IMR-90 (cell line): ENCODE results near the gene TNK2. TPM values are rescaled to one million over a fixed set of nuclear protein-coding genes. Genes with fewer than 3 reads are reported as not detected.
"Not testable (repeated sequence)": the region's sequence is repeated elsewhere in the genome, so short reads cannot be mapped to it uniquely, and the experiment has no call there.

Experiments used
- ATAC-seq: fragments of 200-7000 bp; cut with Tn5 transposase; 2 replicates; pipeline ENCODE4 v1.9.1; 2020; ENCODE audit warnings: low read depth, mild to moderate bottlenecking, moderate library complexity
- BruUV-seq: library from RNA; stranded (reverse); fragments of 400-500 nt; replicated peaks from 2 replicates; lab custom pipeline; 2021; lab: Mats Ljungman, UMichigan
- CTCF ChIA-PET: fragments of 300-600 bp; formaldehyde crosslinking; extraction: SDS; loops from one replicate; lab custom pipeline; 2021; ENCODE audit warnings: antibody characterized with exemption; lab: Yijun Ruan, JAX
- POLR2A ChIA-PET: fragments of 300-600 bp; sonication (Branson Sonifier 250); formaldehyde crosslinking; loops from one replicate; lab custom pipeline; 2022; ENCODE audit warnings: antibody characterized with exemption; ENCODE audit not compliant: unreplicated experiment; lab: Charles Lee
- DNase-seq: peaks from one replicate; pipeline ENCODE4 v3.0.0; 2013
- H2AFZ ChIP-seq: replicated peaks from 2 replicates; pipeline ENCODE3; 2013; ENCODE audit warnings: low read length, mild to moderate bottlenecking; ENCODE audit not compliant: poor library complexity
- H2AK5ac ChIP-seq: 2 replicates; pipeline ENCODE4 v1.6.1; 2013; ENCODE audit warnings: low read depth, low read length, inconsistent platforms
- H2AK9ac ChIP-seq: replicated peaks from 2 replicates; pipeline ENCODE3; 2013; ENCODE audit warnings: mild to moderate bottlenecking, low read depth, low read length, moderate library complexity; ENCODE audit not compliant: poor library complexity
- H2BK120ac ChIP-seq: 2 replicates; pipeline ENCODE4 v1.6.1; 2013; ENCODE audit warnings: low read depth, low read length, inconsistent platforms
- H2BK15ac ChIP-seq: 3 replicates; pipeline ENCODE4 v1.6.1; 2013; ENCODE audit warnings: low read depth, low read length, inconsistent platforms
- H2BK20ac ChIP-seq: 2 replicates; pipeline ENCODE4 v1.6.1; 2013; ENCODE audit warnings: low read depth, mild to moderate bottlenecking, inconsistent platforms, low read length, moderate library complexity
- H2BK5ac ChIP-seq: 2 replicates; pipeline ENCODE4 v1.6.1; 2013; ENCODE audit warnings: mild to moderate bottlenecking, low read depth, low read length, inconsistent platforms; ENCODE audit not compliant: poor library complexity, severe bottlenecking
- H3K14ac ChIP-seq: replicated peaks from 2 replicates; pipeline ENCODE4 v1.6.1; 2013; ENCODE audit warnings: low read depth, low read length, inconsistent platforms
- H3K18ac ChIP-seq: 2 replicates; pipeline ENCODE4 v1.6.1; 2013; ENCODE audit warnings: low read depth, low read length, control low read depth
- H3K23ac ChIP-seq: 2 replicates; pipeline ENCODE4 v1.6.1; 2013; ENCODE audit warnings: low read depth, low read length, inconsistent platforms
- H3K27ac ChIP-seq: 2 replicates; pipeline ENCODE4 v1.5.1; 2013; ENCODE audit warnings: mild to moderate bottlenecking, control low read depth, low read length; ENCODE audit not compliant: insufficient read depth
- H3K27me3 ChIP-seq: 2 replicates; pipeline ENCODE4 v1.6.1; 2013; ENCODE audit warnings: low read length; ENCODE audit not compliant: control insufficient read depth, insufficient read depth
- H3K36me3 ChIP-seq: 2 replicates; pipeline ENCODE4 v1.6.1; 2013; ENCODE audit warnings: low read length, mixed read lengths; ENCODE audit not compliant: control insufficient read depth, insufficient read depth
- H3K4ac ChIP-seq: 2 replicates; pipeline ENCODE4 v1.6.1; 2013; ENCODE audit warnings: low read depth, low read length, inconsistent platforms
- H3K4me1 ChIP-seq: 2 replicates; pipeline ENCODE4 v1.6.1; 2013; ENCODE audit warnings: low read length, mixed read lengths; ENCODE audit not compliant: control insufficient read depth, insufficient read depth
- H3K4me2 ChIP-seq: 2 replicates; pipeline ENCODE4 v1.6.1; 2013; ENCODE audit warnings: low read depth, mild to moderate bottlenecking, control low read depth, low read length, moderate library complexity
- H3K4me3 ChIP-seq: 2 replicates; pipeline ENCODE4 v1.5.1; 2013; ENCODE audit warnings: low read depth, mild to moderate bottlenecking, control low read depth, low read length, moderate library complexity; ENCODE audit not compliant: insufficient read depth
- H3K56ac ChIP-seq: 2 replicates; pipeline ENCODE4 v1.6.1; 2013; ENCODE audit warnings: low read length, inconsistent platforms; ENCODE audit not compliant: insufficient read depth; ENCODE audit errors: extremely low read depth
- H3K79me1 ChIP-seq, 2 experiments: 2 replicates each; pipeline ENCODE4 v1.6.1; 2013; ENCODE audit warnings: low read length in 2 of 2, inconsistent platforms in 1 of 2, low read depth in 1 of 2
- H3K9ac ChIP-seq: 2 replicates; pipeline ENCODE4 v1.6.1; 2013; ENCODE audit warnings: low read depth, low read length, control low read depth
- H3K9me1 ChIP-seq: 2 replicates; pipeline ENCODE4 v1.6.1; 2013; ENCODE audit warnings: low read length, inconsistent platforms; ENCODE audit not compliant: insufficient read depth
- H3K9me3 ChIP-seq: 2 replicates; pipeline ENCODE4 v1.6.1; 2013; ENCODE audit warnings: low read length; ENCODE audit not compliant: control insufficient read depth, insufficient read depth
- H4K20me1 ChIP-seq: 2 replicates; pipeline ENCODE4 v1.6.1; 2013; ENCODE audit warnings: low read length, inconsistent platforms; ENCODE audit not compliant: insufficient read depth
- H4K5ac ChIP-seq: 2 replicates; pipeline ENCODE4 v1.6.1; 2013; ENCODE audit warnings: mild to moderate bottlenecking, low read depth, low read length, control low read depth
- H4K8ac ChIP-seq, 2 experiments: 2 replicates each; pipeline ENCODE4 v1.6.1; 2013; ENCODE audit warnings: low read depth in 2 of 2, low read length in 2 of 2, control low read depth in 1 of 2, inconsistent platforms in 1 of 2
- H4K91ac ChIP-seq: 2 replicates; pipeline ENCODE4 v1.6.1; 2013; ENCODE audit warnings: low read depth, low read length, inconsistent platforms; ENCODE audit not compliant: insufficient read depth
- WGBS, 2 experiments: methylation state at CpG; one replicate each; pipeline versions ENCODE4 v1.1.5 to v1.1.7; 2013; ENCODE audit warnings: missing lambda C conversion rate in 2 of 2; ENCODE audit not compliant: insufficient read length in 1 of 2; ENCODE audit errors: extremely low coverage in 2 of 2; 5-methylcytosine and 5-hydroxymethylcytosine counted together
- dilution Hi-C: fragments of 300-500 bp; cut with HindIII; formaldehyde crosslinking; loops from one replicate; pipeline ENCODE4 v1.14.3; 2018; ENCODE audit warnings: low sequenced_read_pairs; ENCODE audit not compliant: unreplicated experiment
- in situ Hi-C: fragments of 300-500 bp; cut with MboI; formaldehyde crosslinking; loops from 3 replicates; pipeline ENCODE4 v1.14.3; 2019; ENCODE audit warnings: low sequenced_read_pairs, inconsistent platforms, mixed read lengths
- intact Hi-C: fragments of 100-400 bp; cut with micrococcal nuclease; formaldehyde crosslinking; loops from 2 replicates; pipeline ENCODE4 v1.10.0; 2022
- polyA plus RNA-seq, 3 experiments: library from polyadenylated mRNA; depleted of rRNA; stranded (reverse); fragments of >200 nt; gene quantifications; 2 replicates each; pipeline ENCODE4 v1.2.3, GENCODE V29; 2012; ENCODE audit warnings: low replicate concordance in 1 of 3
- total RNA-seq: library from RNA; depleted of rRNA; stranded (reverse); fragments of >200 nt; gene quantifications from 2 replicates; pipeline ENCODE4 v1.2.3, GENCODE V29; 2012

The TNK2 gene
- total and polyA plus RNA-seq, 2 of the 4 experiments (the other 2 are of a cell fraction), result 2.2 to 13.8 TPM

GRCh38 chr3:195871686-195872085 is 36.7 kb downstream of the TNK2 start:
- H3K4ac ChIP-seq, POLR2A ChIA-PET, in situ Hi-C loops, H2AFZ ChIP-seq, H4K20me1 ChIP-seq, H3K14ac ChIP-seq, H4K5ac ChIP-seq, H3K9me3 ChIP-seq, H2AK5ac ChIP-seq, H3K27ac ChIP-seq, H2BK5ac ChIP-seq, H3K18ac ChIP-seq, H2AK9ac ChIP-seq, H3K23ac ChIP-seq, H2BK20ac ChIP-seq, H3K9ac ChIP-seq, H3K27me3 ChIP-seq, H4K8ac ChIP-seq, BruUV-seq, H2BK120ac ChIP-seq, H3K9me1 ChIP-seq, H2BK15ac ChIP-seq, H3K56ac ChIP-seq, H3K4me3 ChIP-seq, H3K79me1 ChIP-seq, H3K4me2 ChIP-seq, DNase-seq, dilution Hi-C loops, H4K91ac ChIP-seq, intact Hi-C loops, H3K4me1 ChIP-seq, ATAC-seq: not testable (repeated sequence)
- WGBS, 2 experiments, result no CpG with 5 or more reads among the region's 3 CpGs
- CTCF ChIA-PET, result interaction anchor here (0.7 to 1.3 kb wide), 2 partner anchors 13 to 23 kb away, joined by 3 to 4 read pairs; no protein-coding TSS in a partner anchor
- peaks cover 32% of the 10 kb centered on the region; the same call in 1 of the 2 replicates for H3K36me3 ChIP-seq
